Progenitor cell of endocrine pancreas (in vitro differentiated cells): ENCODE results near the gene SLC25A29. TPM values are rescaled to one million over a fixed set of nuclear protein-coding genes. Genes with fewer than 3 reads are reported as not detected.
A peak's percentile ranks its signal among the peaks of the same experiment; 100 is the strongest.
"Not testable (repeated sequence)": the region's sequence is repeated elsewhere in the genome, so short reads cannot be mapped to it uniquely, and the experiment has no call there.

Source experiments
- DNase-seq: peaks from one replicate; pipeline ENCODE4 v3.0.0; 2021; ENCODE audit warnings: low spot score; ENCODE audit not compliant: unreplicated experiment
- H3K27ac Mint-ChIP-seq: 2 replicates; pipeline ENCODE4 v1.8.0; 2021; ENCODE audit warnings: mild to moderate bottlenecking, moderate library complexity, mixed read lengths
- H3K27me3 Mint-ChIP-seq: 2 replicates; pipeline ENCODE4 v1.8.0; 2021; ENCODE audit warnings: mixed read lengths
- H3K36me3 Mint-ChIP-seq: 2 replicates; pipeline ENCODE4 v1.8.0; 2022; ENCODE audit warnings: mixed read lengths; ENCODE audit not compliant: insufficient read depth
- H3K4me1 Mint-ChIP-seq: 2 replicates; pipeline ENCODE4 v1.8.0; 2021; ENCODE audit warnings: low read depth, mixed read lengths
- H3K4me3 Mint-ChIP-seq: 2 replicates; pipeline ENCODE4 v1.8.0; 2021; ENCODE audit warnings: low read depth, mild to moderate bottlenecking, moderate library complexity, mixed read lengths
- H3K9me3 Mint-ChIP-seq: 2 replicates; pipeline ENCODE4 v1.8.0; 2021; ENCODE audit warnings: low read depth, mixed read lengths
- total RNA-seq: library from RNA; stranded (reverse); gene quantifications from 2 replicates; pipeline ENCODE4 v1.2.1, GENCODE V29; 2021
- TF ChIP-seq, protein P1 (sequence below): fragments of 200-600 bp; sonication (generic); IDR thresholded peaks from one replicate; pipeline ENCODE4 v1.5.0; 2021; ENCODE audit warnings: antibody characterized with exemption, mild to moderate bottlenecking; ENCODE audit not compliant: unreplicated experiment

Gene SLC25A29
- total RNA-seq, 1 donor from 2014 or later = 236 TPM

DNA sequence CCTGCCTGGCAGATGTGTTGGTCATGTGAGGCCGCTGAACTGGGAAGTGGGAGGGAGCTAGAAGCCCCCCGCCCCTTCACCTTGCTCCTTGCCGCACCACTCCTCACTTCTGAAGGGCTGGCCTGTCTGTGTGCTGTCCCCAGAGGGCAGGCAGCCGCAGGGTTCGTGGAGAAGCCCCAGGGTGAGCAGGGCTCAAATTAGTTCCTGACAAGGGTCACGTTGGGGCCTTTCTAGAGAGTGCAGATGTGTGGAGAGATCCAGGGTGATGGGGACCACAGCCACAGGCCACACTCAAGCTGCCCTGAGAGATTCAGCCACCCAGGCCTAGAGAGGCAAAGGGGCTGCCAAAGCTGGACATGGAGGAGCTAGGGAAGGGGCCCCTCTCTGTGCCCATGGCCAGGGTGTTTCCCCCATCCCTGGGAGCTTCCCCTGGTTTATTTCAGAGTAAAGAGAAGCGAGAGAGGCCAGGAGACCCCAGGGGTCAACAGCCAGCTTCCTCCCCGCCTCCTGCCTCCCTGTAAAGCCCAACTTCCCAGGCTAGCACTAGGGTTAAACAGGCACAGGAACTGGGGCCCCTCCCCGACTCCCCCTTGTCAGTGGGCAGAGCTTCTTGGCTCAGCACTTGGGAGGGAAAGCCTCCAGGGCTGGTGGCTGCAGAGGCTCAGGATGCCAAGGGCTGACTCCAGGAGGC, 16.2 kb downstream of the SLC25A29 start:
- Mint-ChIP-seq H3K9me3 (no peaks in the 10 kb centered on the region), H3K4me1 (peaks cover 3% of the 10 kb centered on the region), H3K27me3 (no peaks in the 10 kb centered on the region)

DNA sequence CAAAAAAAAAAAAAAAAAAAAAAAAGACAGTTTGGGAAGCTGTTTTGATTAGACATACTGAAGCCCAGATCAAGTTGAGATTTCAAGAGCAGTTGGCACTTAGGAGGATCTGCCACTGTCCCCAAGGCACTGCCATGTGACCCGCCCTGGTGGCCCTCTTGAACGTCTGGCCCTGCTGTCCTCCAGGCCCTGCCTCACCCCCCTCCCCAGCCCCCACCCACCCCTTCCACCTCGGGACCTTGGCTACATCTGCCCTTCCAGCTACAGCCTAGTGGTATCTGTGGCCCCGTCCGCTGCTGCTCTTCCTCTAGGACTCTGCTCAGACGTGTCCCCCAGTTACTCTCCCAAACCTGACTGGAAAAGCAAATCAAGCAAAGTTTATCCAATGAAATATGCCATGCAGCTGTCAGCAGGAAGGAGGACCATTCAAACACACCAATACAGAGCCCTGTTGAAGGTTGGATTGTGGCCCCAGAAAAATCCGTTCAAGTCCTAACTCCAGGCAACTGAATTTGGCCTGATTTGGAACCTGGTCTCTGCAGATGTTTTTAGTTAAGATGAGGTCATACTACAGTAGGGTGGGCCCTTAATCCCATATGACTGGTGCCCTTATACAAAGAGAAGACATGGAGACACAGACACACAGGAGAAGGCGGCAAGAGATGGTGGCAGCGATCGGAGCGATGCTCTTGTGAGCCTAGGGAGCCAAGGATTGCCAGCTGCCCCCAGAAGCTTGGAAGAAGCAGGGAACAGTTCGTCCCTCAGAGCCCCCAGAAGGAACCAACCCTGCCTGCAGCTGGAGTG, 17.7 kb downstream of the SLC25A29 start:
- TF ChIP-seq, protein P1, sequence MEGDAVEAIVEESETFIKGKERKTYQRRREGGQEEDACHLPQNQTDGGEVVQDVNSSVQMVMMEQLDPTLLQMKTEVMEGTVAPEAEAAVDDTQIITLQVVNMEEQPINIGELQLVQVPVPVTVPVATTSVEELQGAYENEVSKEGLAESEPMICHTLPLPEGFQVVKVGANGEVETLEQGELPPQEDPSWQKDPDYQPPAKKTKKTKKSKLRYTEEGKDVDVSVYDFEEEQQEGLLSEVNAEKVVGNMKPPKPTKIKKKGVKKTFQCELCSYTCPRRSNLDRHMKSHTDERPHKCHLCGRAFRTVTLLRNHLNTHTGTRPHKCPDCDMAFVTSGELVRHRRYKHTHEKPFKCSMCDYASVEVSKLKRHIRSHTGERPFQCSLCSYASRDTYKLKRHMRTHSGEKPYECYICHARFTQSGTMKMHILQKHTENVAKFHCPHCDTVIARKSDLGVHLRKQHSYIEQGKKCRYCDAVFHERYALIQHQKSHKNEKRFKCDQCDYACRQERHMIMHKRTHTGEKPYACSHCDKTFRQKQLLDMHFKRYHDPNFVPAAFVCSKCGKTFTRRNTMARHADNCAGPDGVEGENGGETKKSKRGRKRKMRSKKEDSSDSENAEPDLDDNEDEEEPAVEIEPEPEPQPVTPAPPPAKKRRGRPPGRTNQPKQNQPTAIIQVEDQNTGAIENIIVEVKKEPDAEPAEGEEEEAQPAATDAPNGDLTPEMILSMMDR = no peak
- Mint-ChIP-seq H3K4me1 (peaks cover 9% of the 10 kb centered on the region), H3K9me3 (no peaks in the 10 kb centered on the region), H3K36me3 (peaks cover 2% of the 10 kb centered on the region), H3K4me3 (no peak overlapping the region), H3K27me3 (no peaks in the 10 kb centered on the region), H3K27ac (no peak overlapping the region)
- DNase-seq = no peak

More for the DNA sequence above, 16.2 kb downstream of the SLC25A29 start:
- Mint-ChIP-seq H3K36me3 (peaks cover 2% of the 10 kb centered on the region), H3K4me3 (no peak overlapping the region), H3K27ac (no peak overlapping the region)
- TF ChIP-seq, protein P1 = no peak
- DNase-seq = no peak

DNA sequence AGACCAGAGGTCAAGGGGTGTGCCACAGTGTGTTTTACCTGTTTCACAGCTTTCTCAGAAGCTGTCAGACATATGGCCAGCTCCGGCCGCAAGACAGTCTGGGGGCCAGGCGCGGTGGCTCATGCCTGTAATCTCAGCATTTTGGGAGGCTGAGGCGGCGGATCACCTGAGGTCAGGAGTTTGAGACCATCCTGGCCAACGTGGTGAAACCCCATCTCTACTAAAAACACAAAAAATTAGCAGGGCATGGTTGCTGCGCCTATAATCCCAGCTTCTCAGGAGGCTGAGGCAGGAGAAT, 18.3 kb downstream of the SLC25A29 start:
- not testable (repeated sequence) for DNase-seq, H3K27me3 Mint-ChIP-seq, H3K27ac Mint-ChIP-seq, H3K4me3 Mint-ChIP-seq, H3K4me1 Mint-ChIP-seq, H3K36me3 Mint-ChIP-seq, H3K9me3 Mint-ChIP-seq

DNA sequence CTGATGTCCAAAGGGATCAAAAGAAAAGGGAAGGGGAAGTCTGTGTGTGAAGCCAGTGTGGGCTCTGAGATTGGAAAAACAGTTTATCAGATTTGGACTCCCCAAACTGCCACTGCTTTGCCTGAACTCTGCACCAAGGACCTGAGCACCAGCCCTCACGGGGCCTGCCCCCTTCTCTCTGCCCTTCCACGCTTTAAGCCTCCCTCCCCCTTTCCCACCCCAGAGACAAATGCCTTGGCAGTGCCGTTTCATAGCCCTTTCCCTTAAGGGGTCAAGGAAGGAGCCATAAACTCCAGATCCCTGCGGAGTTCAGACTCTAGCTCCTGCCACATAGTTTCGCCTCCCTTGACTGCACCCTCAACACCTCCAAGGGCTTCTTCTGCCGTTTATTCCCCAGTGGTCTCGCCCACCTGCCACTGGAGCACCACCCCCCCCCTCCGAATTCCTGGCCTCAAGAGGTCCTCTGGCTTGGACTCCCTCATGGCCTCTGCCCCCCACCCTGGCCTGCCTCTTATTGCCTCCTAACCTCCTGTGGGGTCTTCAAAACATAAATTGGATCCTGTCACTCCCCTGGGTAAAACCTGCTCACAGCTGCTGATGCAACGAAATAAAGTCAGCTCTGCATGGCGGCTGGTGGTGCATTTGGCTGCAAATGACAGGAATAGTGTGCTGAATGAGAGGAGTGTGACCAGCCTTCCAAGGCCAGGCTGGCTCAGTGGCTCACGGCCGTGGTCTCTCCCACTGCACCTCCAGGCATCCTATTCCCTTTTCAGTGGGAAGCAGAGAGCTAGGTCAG, 18.8 kb downstream of the SLC25A29 start:
- H3K27ac Mint-ChIP-seq = no peak overlapping the region
- H3K27me3 Mint-ChIP-seq = no peaks in the 10 kb centered on the region
- no peaks in the 10 kb centered on the region for H3K9me3 Mint-ChIP-seq
- TF ChIP-seq, protein P1 = no peak
- H3K4me3 Mint-ChIP-seq = peak overlapping the region; percentile 31
- no peaks in the 10 kb centered on the region for H3K36me3 Mint-ChIP-seq
- H3K4me1 Mint-ChIP-seq = peaks cover 9% of the 10 kb centered on the region
- no peak for DNase-seq

DNA sequence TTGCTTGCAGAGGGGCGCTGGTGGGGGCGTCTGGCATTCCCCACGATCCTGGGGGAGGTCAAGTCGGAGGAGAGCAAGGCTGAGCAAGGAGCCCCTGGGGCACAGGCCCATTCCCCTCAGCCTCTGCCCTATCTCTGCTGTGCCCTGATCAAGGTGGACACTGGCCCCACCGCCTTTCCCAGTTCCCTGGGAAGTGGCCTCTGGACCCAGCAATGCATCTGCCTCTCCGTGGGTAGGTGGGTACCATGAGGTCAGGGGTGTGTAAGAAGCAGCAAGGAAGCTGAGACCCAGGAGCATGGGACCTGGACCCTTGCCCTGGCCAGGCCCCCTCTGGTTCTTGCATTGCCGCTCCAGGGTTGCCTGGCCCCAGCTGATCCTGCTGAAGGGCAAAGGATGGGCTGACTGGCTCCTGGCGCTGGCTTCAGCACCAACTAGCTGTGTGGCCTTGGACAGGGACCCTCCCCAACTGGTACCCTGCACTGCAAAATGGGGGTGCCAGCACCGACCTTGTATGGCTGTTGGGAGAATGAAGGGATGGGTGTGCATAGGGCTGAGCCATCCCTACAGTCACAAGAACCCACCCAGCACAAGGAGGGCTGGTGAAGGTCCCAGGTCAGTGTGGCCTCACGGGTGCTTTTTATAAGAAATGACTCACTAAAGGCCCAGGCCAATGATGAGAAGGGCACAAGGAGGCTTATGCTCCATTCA, 19.6 kb downstream of the SLC25A29 start:
- H3K27me3 Mint-ChIP-seq = no peaks in the 10 kb centered on the region
- no peak for DNase-seq
- H3K27ac Mint-ChIP-seq = peak overlapping the region; percentile 71
- peak overlapping the region; percentile 26 for H3K4me3 Mint-ChIP-seq
- TF ChIP-seq, protein P1 = no peak
- H3K36me3 Mint-ChIP-seq = no peaks in the 10 kb centered on the region
- H3K4me1 Mint-ChIP-seq = peaks cover 9% of the 10 kb centered on the region
- no peaks in the 10 kb centered on the region for H3K9me3 Mint-ChIP-seq
